ENCODE data around the gene ARHGAP11B.
A peak's percentile ranks its signal among the peaks of the same experiment; 100 is the strongest.
"Not testable (repeated sequence)": the region's sequence is repeated elsewhere in the genome, so short reads cannot be mapped to it uniquely, and the experiment has no call there.

GRCh38 chr15:30598953-30599352 is 27.0 kb upstream of the ARHGAP11B start:
- peak in 10 of 12 donors; percentile 9 to 43 (median 20) for TF ChIP-seq CTCF (IDR thresholded peaks at IDR 0.05)
- not testable (repeated sequence) for TF ChIP-seq POLR2A (IDR thresholded peaks at IDR 0.05)
